GM23338 (cell line): ENCODE measurements around the gene APBA2.

Experiments used
- CREB1 ChIP-seq: fragments of 250-450 bp; sonication (Bioruptor Pico); IDR thresholded peaks from 2 replicates; pipeline ENCODE4 v1.5.0; 2020; ENCODE audit warnings: low read depth, mild to moderate bottlenecking, moderate library complexity
- CTCF ChIP-seq, 2 experiments: fragments of 200-600 bp in 1 of 2; sonication (generic) in 1 of 2; conservative IDR thresholded peaks; 2 replicates each; pipeline versions ENCODE4 v1.5.1 to v1.6.1; 2016 to 2017; ENCODE audit warnings: antibody characterized with exemption in 2 of 2, low read depth in 2 of 2, mild to moderate bottlenecking in 2 of 2, moderate library complexity in 1 of 2
- ETS1 ChIP-seq: IDR thresholded peaks from 2 replicates; pipeline ENCODE4 v1.6.1; 2016; ENCODE audit warnings: antibody characterized with exemption
- EZH2 ChIP-seq: fragments of 200-600 bp; sonication (generic); IDR thresholded peaks from one replicate; pipeline ENCODE4 v1.8.0; 2017; ENCODE audit warnings: antibody characterized with exemption, mild to moderate bottlenecking, low read depth; ENCODE audit not compliant: unreplicated experiment
- EZH2phosphoT487 ChIP-seq: fragments of 200-600 bp; sonication (generic); IDR thresholded peaks from one replicate; pipeline ENCODE4 v1.8.1; 2018; ENCODE audit warnings: antibody characterized with exemption; ENCODE audit not compliant: unreplicated experiment
- JUNB ChIP-seq: IDR thresholded peaks from one replicate; pipeline ENCODE4 v1.6.1; 2016; ENCODE audit warnings: antibody characterized with exemption; ENCODE audit not compliant: unreplicated experiment
- NANOG ChIP-seq: IDR thresholded peaks from 2 replicates; pipeline ENCODE4 v1.6.1; 2016; ENCODE audit warnings: antibody characterized with exemption, borderline replicate concordance
- POLR2AphosphoS5 ChIP-seq: IDR thresholded peaks from 2 replicates; pipeline ENCODE4 v1.6.1; 2016; ENCODE audit warnings: antibody characterized with exemption, low read depth
- REST ChIP-seq: IDR thresholded peaks from one replicate; pipeline ENCODE4 v1.6.1; 2018; ENCODE audit warnings: antibody characterized with exemption; ENCODE audit not compliant: unreplicated experiment
- STAT1 ChIP-seq: IDR thresholded peaks from one replicate; pipeline ENCODE4 v1.6.1; 2016; ENCODE audit warnings: antibody characterized with exemption; ENCODE audit not compliant: unreplicated experiment
- ZNF114 ChIP-seq: fragments of 250-450 bp; sonication (Bioruptor Pico); IDR thresholded peaks from 2 replicates; pipeline ENCODE4 v1.5.0; 2020; ENCODE audit warnings: mild to moderate bottlenecking, moderate library complexity
- ZNF331 ChIP-seq: fragments of 250-450 bp; sonication (Bioruptor Pico); IDR thresholded peaks from 2 replicates; pipeline ENCODE4 v1.5.0; 2020; ENCODE audit warnings: low read depth, mild to moderate bottlenecking, moderate library complexity

GRCh38 chr15:29115093-29115991, 229.6 kb downstream of the APBA2 start:
- TF ChIP-seq CTCF (conservative IDR thresholded peaks at IDR 0.05; ENCODE audit: low read depth in 2 of 2) (peak in 1 of 2 experiments; percentile 63; a peak in 2 of 4 replicates), EZH2 (no peak), CREB1 (no peak), STAT1 (no peak), ETS1 (no peak), REST (no peak), JUNB (no peak), POLR2AphosphoS5 (no peak), NANOG (no peak), EZH2phosphoT487 (no peak), ZNF331 (no peak), ZNF114 (CRISPR knock-in tag) (no peak)
